GM12878 (cell line): Measurements from ENCODE around the gene SRSF1. TPM values are rescaled to one million over a fixed set of nuclear protein-coding genes. Genes with fewer than 3 reads are reported as not detected.

Experiments used
- ATAC-seq: fragments of 200-7000 bp; cut with Tn5 transposase; 3 replicates; pipeline ENCODE4 v1.9.1; 2020; ENCODE audit warnings: mild to moderate bottlenecking, moderate library complexity
- BruUV-seq: library from RNA; stranded (reverse); fragments of 400-500 nt; replicated peaks from 2 replicates; lab custom pipeline; 2021; lab: Mats Ljungman, UMichigan
- CTCF ChIA-PET: fragments of 300-600 bp; sonication (Branson Sonifier 250); formaldehyde crosslinking; extraction: SDS; loops from one replicate; lab custom pipeline; 2021; ENCODE audit warnings: inconsistent platforms; lab: Yijun Ruan, JAX
- POLR2A ChIA-PET: fragments of 350-600 bp; formaldehyde crosslinking; extraction: SDS; loops from one replicate; lab custom pipeline; 2021; ENCODE audit warnings: inconsistent platforms; lab: Charles Lee
- RAD21 ChIA-PET: fragments of 300-600 bp; sonication (Branson Sonifier 250); formaldehyde crosslinking; loops from one replicate; lab custom pipeline; 2023; ENCODE audit warnings: antibody characterized with exemption; ENCODE audit not compliant: unreplicated experiment; lab: Charles Lee
- SMC1A ChIA-PET: fragments of 300-600 bp; sonication (Branson Sonifier 250); formaldehyde crosslinking; loops from one replicate; lab custom pipeline; 2023; ENCODE audit not compliant: unreplicated experiment, uncharacterized antibody; lab: Charles Lee
- DNase-seq: peaks from one replicate; pipeline ENCODE4 v3.0.0-alpha.2; 2011; ENCODE audit warnings: low read depth, low spot score
- FAIRE-seq: peaks from 3 replicates; lab custom pipeline; 2011; peaks lifted over from hg19 to GRCh38; lab: Jason Lieb, UNC
- H2AFZ ChIP-seq: 2 replicates; pipeline ENCODE4 v1.6.0; 2011; ENCODE audit warnings: low read depth, low read length, control low read depth; ENCODE audit not compliant: control insufficient read depth
- H3K27ac ChIP-seq: 2 replicates; pipeline ENCODE4 v1.5.1; 2011; ENCODE audit warnings: control low read depth; ENCODE audit not compliant: control insufficient read depth, insufficient read depth
- H3K27me3 ChIP-seq, 2 experiments: replicated peaks in 1 of 2; 2 replicates each; pipeline versions ENCODE4 v1.6.0 to v1.6.1; 2011; ENCODE audit warnings: low read length in 1 of 2; ENCODE audit not compliant: control insufficient read depth in 2 of 2, insufficient read depth in 2 of 2
- H3K36me3 ChIP-seq, 2 experiments: 2 replicates each; pipeline ENCODE4 v1.5.1; 2011; ENCODE audit warnings: low read length in 1 of 2; ENCODE audit not compliant: control insufficient read depth in 2 of 2, insufficient read depth in 2 of 2
- H3K4me1 ChIP-seq: 2 replicates; pipeline ENCODE4 v1.6.1; 2011; ENCODE audit warnings: mild to moderate bottlenecking, low read length, moderate library complexity, mixed read lengths; ENCODE audit not compliant: control insufficient read depth, insufficient read depth
- H3K4me2 ChIP-seq: 2 replicates; pipeline ENCODE4 v1.6.0; 2011; ENCODE audit warnings: control low read depth; ENCODE audit not compliant: control insufficient read depth, insufficient read depth
- H3K4me3 ChIP-seq: fragments of 200-600 bp; sonication (generic); 2 replicates; pipeline ENCODE4 v1.5.1; 2016
- H3K79me2 ChIP-seq: 2 replicates; pipeline ENCODE4 v1.6.0; 2011; ENCODE audit warnings: low read length; ENCODE audit not compliant: control insufficient read depth, insufficient read depth
- H3K9ac ChIP-seq: 2 replicates; pipeline ENCODE4 v1.8.0; 2011; ENCODE audit warnings: low read length, control low read depth, mixed read lengths; ENCODE audit not compliant: control insufficient read depth, insufficient read depth
- H3K9me3 ChIP-seq: replicated peaks from 3 replicates; pipeline ENCODE4 v1.5.1; 2011; ENCODE audit warnings: mild to moderate bottlenecking, low read length; ENCODE audit not compliant: control insufficient read depth, insufficient read depth
- H4K20me1 ChIP-seq: 2 replicates; pipeline ENCODE4 v1.6.0; 2011; ENCODE audit not compliant: control insufficient read depth, insufficient read depth
- ASH2L ChIP-seq: fragments of 300-600, 200-600 bp; sonication (generic); IDR thresholded peaks from 2 replicates; pipeline ENCODE4 v1.6.1; 2017; ENCODE audit warnings: low read depth, mild to moderate bottlenecking, borderline replicate concordance
- EZH2 ChIP-seq: IDR thresholded peaks from 2 replicates; pipeline ENCODE4 v1.6.1; 2012; ENCODE audit warnings: low read depth, mild to moderate bottlenecking, control low read depth, inconsistent platforms, low read length, borderline replicate concordance; ENCODE audit not compliant: control insufficient read depth
- FOXM1 ChIP-seq: IDR thresholded peaks from 2 replicates; pipeline ENCODE4 v1.6.1; 2012; ENCODE audit warnings: low read depth, mild to moderate bottlenecking, inconsistent platforms, low read length, moderate library complexity
- GABPA ChIP-seq: IDR thresholded peaks from 2 replicates; pipeline ENCODE4 v1.6.1; 2014; ENCODE audit warnings: antibody characterized with exemption, low read depth, mild to moderate bottlenecking, inconsistent platforms
- KAT2A ChIP-seq: conservative IDR thresholded peaks from 2 replicates; pipeline ENCODE4 v1.6.1; 2011; ENCODE audit warnings: low read depth, low read length; ENCODE audit not compliant: control insufficient read depth
- MAX ChIP-seq: IDR thresholded peaks from 2 replicates; pipeline ENCODE4 v1.6.1; 2012; ENCODE audit warnings: low read depth, low read length, improper control_type of control experiment
- MXI1 ChIP-seq: fragments of 150-350 bp; IDR thresholded peaks from 2 replicates; pipeline ENCODE4 v1.6.1; 2011; ENCODE audit warnings: low read depth, mild to moderate bottlenecking, inconsistent platforms, low read length, improper control_type of control experiment
- NR2C1 ChIP-seq: fragments of 450-650 bp; IDR thresholded peaks from 2 replicates; pipeline ENCODE4 v1.6.1; 2017; ENCODE audit warnings: antibody characterized with exemption, mild to moderate bottlenecking, moderate library complexity
- PAX5 ChIP-seq: IDR thresholded peaks from 2 replicates; pipeline ENCODE4 v1.6.1; 2011; ENCODE audit warnings: low read depth, low read length, borderline replicate concordance
- SMC3 ChIP-seq: IDR thresholded peaks from 2 replicates; pipeline ENCODE4 v1.6.1; 2011; ENCODE audit warnings: low read length, improper control_type of control experiment, borderline replicate concordance
- TCF3 ChIP-seq: IDR thresholded peaks from 2 replicates; pipeline ENCODE4 v1.6.1; 2012; ENCODE audit warnings: low read depth, mild to moderate bottlenecking, low read length, borderline replicate concordance; ENCODE audit not compliant: insufficient read depth
- WRNIP1 ChIP-seq: IDR thresholded peaks from 2 replicates; pipeline ENCODE4 v1.6.1; 2011; ENCODE audit warnings: low read depth, low read length, improper control_type of control experiment, borderline replicate concordance
- ZNF384 ChIP-seq: IDR thresholded peaks from 2 replicates; pipeline ENCODE4 v1.6.1; 2012; ENCODE audit warnings: low read depth, mild to moderate bottlenecking, low read length, improper control_type of control experiment, borderline replicate concordance
- ZNF687 ChIP-seq: fragments of 450-650 bp; IDR thresholded peaks from 2 replicates; pipeline ENCODE4 v1.6.1; 2017; ENCODE audit warnings: mild to moderate bottlenecking, moderate library complexity
- WGBS: methylation state at CpG from one replicate; pipeline ENCODE4 v1.1.6; 2016; ENCODE audit warnings: low lambda C conversion rate; ENCODE audit not compliant: insufficient replicate concordance, insufficient coverage; ENCODE audit errors: missing lambda C conversion rate; 5-methylcytosine and 5-hydroxymethylcytosine counted together
- in situ Hi-C: fragments of 300-500 bp; cut with MboI; formaldehyde crosslinking; loops from 9 replicates; pipeline ENCODE4 v1.14.3; 2018; ENCODE audit warnings: mixed read lengths
- intact Hi-C: fragments of 100-400 bp; cut with micrococcal nuclease; formaldehyde crosslinking; loops from one replicate; pipeline ENCODE4 v1.14.2; 2022; ENCODE audit not compliant: unreplicated experiment
- polyA plus RNA-seq, 11 experiments: library from polyadenylated mRNA; depleted of rRNA in 4 of 11; unstranded in 6 of 11; stranded (reverse) in 5 of 11; fragments of >200 nt; fragmentation: Nextera tagmentation in 4 of 11; fragmentation: Illumina TruSeq in 1 of 11; extraction: Ambion mirVana in 4 of 11; extraction: Trizol in 1 of 11; gene quantifications; 1 replicate in 1 of 11; 2 replicates in 10 of 11; pipeline versions ENCODE4 v1.2.1 to v1.2.3, GENCODE V29; 2011 to 2016; ENCODE audit warnings: inconsistent platforms in 2 of 11, missing spikeins in 2 of 11, low read depth in 1 of 11
- total RNA-seq, 4 experiments: library from RNA; depleted of rRNA in 3 of 4; stranded (reverse); fragments of >200 nt in 3 of 4; fragmentation: Illumina TruSeq in 1 of 4; extraction: Trizol in 1 of 4; gene quantifications; 2 replicates each; pipeline versions ENCODE4 v1.2.1 to v1.2.3, GENCODE V29; 2013 to 2021

The SRSF1 gene
- total and polyA plus RNA-seq, 10 of the 15 experiments (the other 5 are each of a cell fraction or from before 2014, with no cell fraction given), result 101 to 474 (median 404) TPM

GRCh38 chr17:58041161-58041560 lies 34.1 kb upstream of the SRSF1 start:
- Histone ChIP-seq H4K20me1 (no peaks in the 10 kb centered on the region), H3K9ac (no peak overlapping the region), H2AFZ (no peak overlapping the region), H3K79me2 (no peaks in the 10 kb centered on the region), H3K4me1 (no peaks in the 10 kb centered on the region), H3K36me3 (no peaks in the 10 kb centered on the region), H3K4me2 (no peak overlapping the region), H3K4me3 (no peak overlapping the region), H3K9me3 (no peaks in the 10 kb centered on the region), H3K27me3 (0 out of 4 replicates have a peak, but pooled peaks cover 0 to 2% of the 10 kb centered on the region in 2 experiments), H3K27ac (no peak overlapping the region)
- ChIA-PET POLR2A (interaction anchor here (0.6 kb wide), 1 partner anchor 310 kb away, joined by 3 read pairs; no protein-coding TSS in a partner anchor), RAD21 (no interaction called here), SMC1A (interaction anchor here (0.7 kb wide), 1 partner anchor 9 kb away, joined by 3 read pairs; no protein-coding TSS in a partner anchor), CTCF (no interaction called here)
- no peak for ATAC-seq
- TF ChIP-seq EZH2, result no peak
- no peak for TF ChIP-seq GABPA
- TF ChIP-seq FOXM1, result no peak
- TF ChIP-seq WRNIP1, result no peak
- no peak for TF ChIP-seq SMC3
- no peak for TF ChIP-seq KAT2A
- no peak for DNase-seq
- BruUV-seq, result no TSS peak
- no peak for FAIRE-seq
- WGBS, result 9% methylated on average over 5 of the region's 5 CpGs
- intact Hi-C loops (no loop called here), in situ Hi-C loops (no loop called here)

GRCh38 chr17:58040386-58040785 lies 33.3 kb upstream of the SRSF1 start:
- no peaks in the 10 kb centered on the region for H4K20me1 ChIP-seq
- no peaks in the 10 kb centered on the region for H3K4me1 ChIP-seq
- RAD21 ChIA-PET, result no interaction called here
- no peak overlapping the region for H3K4me2 ChIP-seq
- H3K4me3 ChIP-seq, result no peak overlapping the region
- WGBS, result 27% methylated on average over 8 of the region's 8 CpGs
- POLR2A ChIA-PET, result no interaction called here
- ATAC-seq (no peak), DNase-seq (no peak), FAIRE-seq (no peak)
- CTCF ChIA-PET, result no interaction called here
- 0 out of 4 replicates have a peak, but pooled peaks cover 0 to 2% of the 10 kb centered on the region in 2 experiments for H3K27me3 ChIP-seq
- intact Hi-C loops, result no loop called here
- H3K79me2 ChIP-seq, result no peaks in the 10 kb centered on the region
- no peak overlapping the region for H2AFZ ChIP-seq
- in situ Hi-C loops, result no loop called here
- H3K9me3 ChIP-seq, result no peaks in the 10 kb centered on the region
- no peak overlapping the region for H3K9ac ChIP-seq
- SMC1A ChIA-PET, result interaction anchor here (0.7 kb wide), 1 partner anchor 8 kb away, joined by 3 read pairs; no protein-coding TSS in a partner anchor
- BruUV-seq, result no TSS peak
- H3K36me3 ChIP-seq, result no peaks in the 10 kb centered on the region
- no peak overlapping the region for H3K27ac ChIP-seq
- no peak for TF ChIP-seq MAX
- no peak for TF ChIP-seq ASH2L
- TF ChIP-seq TCF3, result no peak
- no peak for TF ChIP-seq FOXM1
- no peak for TF ChIP-seq PAX5
- no peak for TF ChIP-seq NR2C1
- no peak for TF ChIP-seq MXI1
- no peak for TF ChIP-seq ZNF384
- TF ChIP-seq ZNF687, result no peak
